HG02852 (cell line): ENCODE data around the gene RNPC3.

ENCODE experiments used
- ATAC-seq: cut with Tn5 transposase; IDR thresholded peaks from one replicate; pipeline ENCODE4 v1.9.1; 2021; ENCODE audit warnings: mild to moderate bottlenecking, moderate library complexity; ENCODE audit not compliant: unreplicated experiment

RNPC3 gene, protein sequence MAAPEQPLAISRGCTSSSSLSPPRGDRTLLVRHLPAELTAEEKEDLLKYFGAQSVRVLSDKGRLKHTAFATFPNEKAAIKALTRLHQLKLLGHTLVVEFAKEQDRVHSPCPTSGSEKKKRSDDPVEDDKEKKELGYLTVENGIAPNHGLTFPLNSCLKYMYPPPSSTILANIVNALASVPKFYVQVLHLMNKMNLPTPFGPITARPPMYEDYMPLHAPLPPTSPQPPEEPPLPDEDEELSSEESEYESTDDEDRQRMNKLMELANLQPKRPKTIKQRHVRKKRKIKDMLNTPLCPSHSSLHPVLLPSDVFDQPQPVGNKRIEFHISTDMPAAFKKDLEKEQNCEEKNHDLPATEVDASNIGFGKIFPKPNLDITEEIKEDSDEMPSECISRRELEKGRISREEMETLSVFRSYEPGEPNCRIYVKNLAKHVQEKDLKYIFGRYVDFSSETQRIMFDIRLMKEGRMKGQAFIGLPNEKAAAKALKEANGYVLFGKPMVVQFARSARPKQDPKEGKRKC

GRCh38 chr1:103525607-103526507 is at the start of gene RNPC3:
TSS of gene RNPC3 (plus strand) at chr1:103525699. CDS start at chr1:103526071, 372 bp downstream.
- ATAC-seq: peak; percentile 81

DNA sequence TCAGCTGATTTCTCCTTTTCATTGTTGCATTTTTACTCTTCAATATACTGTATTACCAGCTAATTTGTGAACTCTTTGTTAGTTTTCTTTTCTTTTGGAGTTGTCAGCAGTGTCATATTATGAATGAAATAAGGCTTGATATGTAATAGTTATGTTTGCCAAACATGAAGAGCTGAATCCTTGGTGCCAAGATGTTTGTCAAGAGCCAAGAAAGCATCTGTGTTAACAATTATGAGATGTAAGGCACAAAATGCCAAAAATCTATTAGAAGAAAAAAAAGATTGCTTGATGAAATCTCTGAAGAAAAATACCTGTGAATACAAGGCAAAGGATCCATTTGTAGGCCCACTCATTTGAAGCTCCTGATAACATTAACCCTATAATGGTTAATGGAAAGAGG is 48.4 kb upstream of the RNPC3 start:
- ATAC-seq: no peak

GRCh38 chr1:103489935-103490334 is 35.6 kb upstream of the RNPC3 start:
- ATAC-seq: no peak

GRCh38 chr1:103492003-103492625 is 33.4 kb upstream of the RNPC3 start:
- ATAC-seq: no peak

DNA sequence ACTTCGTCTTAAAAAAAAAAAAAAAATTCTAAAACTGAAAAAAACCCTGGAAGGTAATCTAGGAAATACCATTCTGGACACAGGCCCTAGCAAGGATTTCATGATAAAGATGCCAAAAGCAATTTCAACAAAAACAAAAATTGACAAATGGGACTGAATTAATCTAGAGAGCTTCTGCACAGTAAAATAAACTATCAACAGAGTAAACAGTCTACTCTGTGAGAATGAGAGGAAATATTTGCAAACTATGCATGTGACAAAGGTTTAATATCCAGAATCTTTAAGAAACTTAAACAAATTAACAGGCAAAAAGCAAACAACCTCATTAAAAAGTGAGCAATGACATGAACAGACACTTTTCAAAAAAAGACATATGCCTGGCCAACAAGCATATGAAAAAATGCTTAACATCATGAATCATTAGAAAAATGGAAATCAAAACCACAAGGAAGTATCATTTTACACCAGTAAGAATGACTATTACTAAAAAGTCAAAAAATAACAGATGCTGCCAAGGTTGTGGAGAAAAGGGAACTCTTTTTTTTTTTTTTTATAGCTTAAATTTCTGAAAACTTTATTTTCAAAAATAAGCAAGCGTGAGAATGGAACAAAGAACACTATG is 29.4 kb upstream of the RNPC3 start:
- ATAC-seq: no peak

DNA sequence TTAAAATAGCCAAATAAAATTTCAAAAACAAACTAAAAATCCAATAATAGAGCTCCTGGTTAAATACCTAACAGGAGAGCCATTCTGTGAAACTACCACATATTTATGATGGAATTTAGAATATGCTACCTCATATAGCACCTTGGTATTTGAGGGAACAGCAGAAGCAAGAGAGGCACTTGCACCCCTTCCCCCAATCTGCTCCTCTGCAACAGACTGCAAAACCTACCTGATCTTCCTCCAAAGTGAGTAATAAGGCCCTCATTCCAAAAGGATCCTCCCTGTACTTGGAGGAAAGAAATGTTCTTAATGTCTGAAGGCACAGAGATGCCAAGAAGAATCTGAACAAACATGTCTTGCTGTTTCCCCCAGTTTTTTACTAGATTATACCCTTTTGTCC is 28.1 kb upstream of the RNPC3 start:
- no peak for ATAC-seq

DNA sequence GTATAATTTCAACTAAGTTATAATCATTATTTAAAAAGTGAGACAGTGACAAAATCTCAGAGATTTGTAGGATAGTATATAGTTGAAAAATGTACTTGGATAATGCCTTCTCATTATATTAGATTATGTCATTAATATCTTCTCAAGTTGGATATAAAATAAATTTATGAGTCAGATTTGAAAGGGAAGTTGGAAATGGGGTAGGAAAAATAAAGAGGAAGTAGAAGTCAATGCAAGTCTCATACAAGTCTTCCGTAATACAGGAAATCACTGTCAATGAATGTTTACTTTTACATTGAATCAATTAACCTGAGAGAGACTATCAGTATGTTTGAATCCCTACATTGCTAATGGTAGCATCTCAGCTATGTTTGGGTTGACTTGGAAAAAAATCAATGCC is 16.2 kb upstream of the RNPC3 start:
- no peak for ATAC-seq

DNA sequence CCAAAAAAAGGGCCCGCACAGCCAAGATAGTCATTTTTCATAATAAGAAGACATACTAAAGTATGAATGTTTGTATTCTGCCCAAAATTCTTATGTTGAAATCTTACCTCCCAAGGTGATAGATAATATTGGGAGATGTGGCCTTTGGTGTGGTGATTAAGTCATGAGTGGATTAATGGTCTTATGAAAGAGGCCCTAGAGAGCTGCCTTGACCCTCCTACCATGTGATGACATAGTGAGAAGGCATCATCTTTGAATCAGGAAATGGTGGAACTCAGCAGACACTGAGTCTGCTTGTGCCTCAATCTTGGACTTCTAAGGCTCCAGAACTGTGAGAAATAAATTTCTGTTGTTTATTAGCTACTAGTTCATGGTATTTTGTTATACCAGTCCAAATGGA is 11.8 kb upstream of the RNPC3 start:
- ATAC-seq: no peak

DNA sequence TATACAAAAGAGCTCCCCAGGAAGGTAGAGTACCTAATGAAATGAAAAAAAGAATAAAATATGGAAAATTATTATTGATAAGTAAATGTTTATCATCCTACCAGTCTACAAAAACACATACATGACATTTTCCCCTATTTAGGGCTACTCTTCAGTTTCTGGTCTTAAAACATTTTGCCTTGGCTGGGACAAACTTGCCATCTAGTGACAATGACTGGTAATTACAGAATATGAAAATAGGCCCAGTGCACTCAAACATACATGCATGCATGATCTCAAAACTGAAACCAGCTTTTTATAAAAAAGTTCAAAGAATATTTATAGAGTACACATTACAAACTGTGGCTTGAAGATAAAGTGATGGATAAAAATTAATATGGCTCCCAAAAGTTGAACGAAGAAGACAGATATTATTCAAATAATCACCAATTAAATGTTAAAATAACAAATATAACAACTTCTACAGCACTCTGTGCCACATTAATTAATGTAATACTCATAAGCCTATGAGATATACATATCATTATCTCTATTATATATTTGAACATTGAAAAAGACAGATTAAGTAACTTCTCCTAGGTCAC is 10.5 kb upstream of the RNPC3 start:
- peak; percentile 72 for ATAC-seq

GRCh38 chr1:103516283-103516682 is 9.2 kb upstream of the RNPC3 start:
- no peak for ATAC-seq

- ATAC-seq: no peak
Measured at GRCh38 chr1:103516693-103517092, 8.8 kb upstream of the RNPC3 start.

DNA sequence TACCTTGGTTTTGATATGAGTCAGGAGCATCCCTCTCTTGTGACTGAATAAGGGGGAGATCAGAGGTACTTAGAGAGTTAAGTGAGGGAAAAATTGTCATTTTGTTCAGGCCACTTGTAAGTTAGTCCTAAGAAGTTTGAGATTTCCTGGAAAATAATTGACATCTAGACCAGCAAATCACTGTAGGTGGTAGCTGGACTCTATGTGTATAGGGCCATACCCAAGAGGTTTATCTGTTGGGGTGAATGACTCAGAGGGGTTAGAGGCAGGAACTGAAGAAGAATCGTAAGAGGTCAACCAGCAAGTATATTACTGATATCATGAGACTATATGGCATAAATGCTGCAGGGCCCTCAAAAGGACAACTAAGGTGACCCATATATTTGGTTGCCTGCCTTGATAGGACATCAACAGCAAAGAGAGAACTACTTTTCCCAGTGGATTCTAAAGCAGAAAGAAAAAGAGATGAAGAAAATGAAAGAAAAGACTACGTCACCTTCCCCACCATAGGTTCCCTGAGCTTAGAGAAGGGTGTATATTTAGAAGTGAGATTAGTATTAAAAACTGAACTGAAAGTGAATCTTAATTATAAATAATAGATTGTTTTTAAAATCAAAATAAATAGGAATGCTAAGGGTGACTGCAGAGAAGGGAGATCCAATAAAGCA is 8.0 kb upstream of the RNPC3 start:
- peak; percentile 80 for ATAC-seq

GRCh38 chr1:103520822-103521221 is 4.7 kb upstream of the RNPC3 start:
- no peak for ATAC-seq

GRCh38 chr1:103523346-103523745 is 2.2 kb upstream of the RNPC3 start:
- ATAC-seq: no peak

DNA sequence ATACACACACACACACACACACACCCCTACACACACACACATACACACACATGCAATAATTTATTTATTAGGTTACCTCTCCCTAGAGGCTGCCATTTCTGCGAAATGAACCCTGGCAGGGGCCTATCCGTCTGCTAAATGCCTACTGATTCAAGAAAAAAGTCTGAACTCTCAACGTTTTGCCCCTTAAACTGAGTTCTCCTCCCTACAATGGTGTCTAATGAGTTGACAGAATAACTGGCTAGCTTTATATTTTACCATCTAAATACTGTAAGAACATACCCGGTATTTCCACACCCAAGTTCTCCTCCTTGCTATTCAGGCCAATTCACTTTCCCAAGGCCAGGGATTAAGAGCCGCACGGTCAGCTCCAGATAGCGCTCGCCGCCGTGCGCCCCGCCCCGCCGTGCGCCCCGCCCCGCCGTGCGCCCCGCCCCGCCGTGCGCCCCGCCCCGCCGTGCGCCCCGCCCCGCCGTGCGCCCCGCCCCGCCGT is 339 bp upstream of the RNPC3 start:
- ATAC-seq: peak; percentile 46

GRCh38 chr1:103527331-103527730 is 1.8 kb downstream of the RNPC3 start:
- ATAC-seq: no peak

- ATAC-seq: no peak
Measured at GRCh38 chr1:103529746-103530145, 4.2 kb downstream of the RNPC3 start.

DNA sequence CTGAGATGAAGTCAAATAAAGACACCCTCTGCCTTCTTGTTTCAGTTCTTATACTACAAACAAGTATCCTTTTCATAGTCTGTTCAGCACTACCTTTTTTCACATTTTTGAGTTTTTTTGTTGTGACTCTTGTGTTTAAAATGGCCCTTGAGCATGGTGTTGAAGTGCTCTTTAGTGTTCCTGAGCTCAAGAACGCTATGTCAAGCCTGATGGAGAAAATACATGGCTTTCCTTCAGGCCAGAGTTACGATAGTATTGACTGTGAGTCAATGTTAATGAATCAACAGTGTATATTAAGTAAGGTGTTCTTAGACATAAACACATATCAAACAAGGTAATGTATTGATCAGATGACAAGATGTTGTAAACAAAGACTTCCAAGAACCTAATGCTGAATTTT is 12.7 kb downstream of the RNPC3 start:
- ATAC-seq: no peak

- ATAC-seq: no peak
Measured at GRCh38 chr1:103541431-103541830, 15.9 kb downstream of the RNPC3 start.

GRCh38 chr1:103546496-103546895 is 21.0 kb downstream of the RNPC3 start:
- ATAC-seq: no peak
